Hepatocyte (in vitro differentiated cells): ENCODE measurements around the gene MTMR3. TPM values are rescaled to one million over a fixed set of nuclear protein-coding genes. Genes with fewer than 3 reads are reported as not detected.

Experiments used
- DNase-seq: peaks from one replicate; pipeline ENCODE4 v3.0.0-alpha.2; 2016; ENCODE audit warnings: low spot score
- H2AFZ ChIP-seq: fragments of 200-600 bp; sonication (generic); 2 replicates; pipeline ENCODE4 v1.6.0; 2016; ENCODE audit warnings: antibody characterized with exemption, mild to moderate bottlenecking
- H3K27ac ChIP-seq: fragments of 200-600 bp; sonication (generic); 2 replicates; pipeline ENCODE4 v1.5.1; 2016; ENCODE audit warnings: mild to moderate bottlenecking
- H3K27me3 ChIP-seq: fragments of 200-600 bp; sonication (generic); 2 replicates; pipeline ENCODE4 v1.6.1; 2016
- H3K36me3 ChIP-seq: fragments of 200-600 bp; sonication (generic); replicated peaks from 2 replicates; pipeline ENCODE4 v1.5.1; 2016; ENCODE audit warnings: low read depth; ENCODE audit not compliant: insufficient read depth
- H3K4me1 ChIP-seq: fragments of 200-600 bp; sonication (generic); 2 replicates; pipeline ENCODE4 v1.5.1; 2016; ENCODE audit warnings: mild to moderate bottlenecking, moderate library complexity; ENCODE audit not compliant: insufficient read depth
- H3K4me2 ChIP-seq: fragments of 200-600 bp; sonication (generic); 2 replicates; pipeline ENCODE4 v1.6.0; 2016
- H3K4me3 ChIP-seq: fragments of 200-600 bp; sonication (generic); 2 replicates; pipeline ENCODE4 v1.5.1; 2016; ENCODE audit warnings: mild to moderate bottlenecking
- H3K79me2 ChIP-seq: fragments of 200-600 bp; sonication (generic); 2 replicates; pipeline ENCODE4 v1.6.0; 2017; ENCODE audit warnings: mild to moderate bottlenecking
- H3K9me2 ChIP-seq: fragments of 200-600 bp; sonication (generic); replicated peaks from 2 replicates; pipeline ENCODE4 v1.6.0; 2017; ENCODE audit warnings: mild to moderate bottlenecking; ENCODE audit not compliant: insufficient read depth
- H3K9me3 ChIP-seq: fragments of 200-600 bp; sonication (generic); 2 replicates; pipeline ENCODE4 v1.5.1; 2016; ENCODE audit warnings: low read depth, mild to moderate bottlenecking
- H4K20me1 ChIP-seq: fragments of 200-600 bp; sonication (generic); 2 replicates; pipeline ENCODE4 v1.6.0; 2016; ENCODE audit warnings: mild to moderate bottlenecking; ENCODE audit not compliant: insufficient read depth, poor library complexity, severe bottlenecking
- EZH2 ChIP-seq: fragments of 200-600 bp; sonication (generic); IDR thresholded peaks from 2 replicates; pipeline ENCODE4 v1.6.1; 2016; ENCODE audit warnings: antibody characterized with exemption, mild to moderate bottlenecking, borderline replicate concordance
- EZH2phosphoT487 ChIP-seq: fragments of 200-600 bp; sonication (generic); IDR thresholded peaks from one replicate; pipeline ENCODE4 v1.6.1; 2018; ENCODE audit warnings: antibody characterized with exemption, mild to moderate bottlenecking, low read depth, moderate library complexity; ENCODE audit not compliant: unreplicated experiment, severe bottlenecking
- WGBS: methylation state at CpG from one replicate; pipeline ENCODE4 v1.1.6; 2016; ENCODE audit warnings: low lambda C conversion rate; ENCODE audit errors: missing lambda C conversion rate; 5-methylcytosine and 5-hydroxymethylcytosine counted together
- polyA plus RNA-seq: library from polyadenylated mRNA; unstranded; fragments of >200 nt; fragmentation: Nextera tagmentation; extraction: Ambion mirVana; gene quantifications from 2 replicates; pipeline ENCODE4 v1.2.1, GENCODE V29; 2016
- total RNA-seq: library from RNA; depleted of rRNA; stranded (reverse); fragments of >200 nt; gene quantifications from 2 replicates; pipeline ENCODE4 v1.2.3, GENCODE V29; 2014
- TF ChIP-seq, protein P1 (sequence below): fragments of 200-600 bp; sonication (generic); IDR thresholded peaks from 2 replicates; pipeline ENCODE4 v1.5.1; 2016; ENCODE audit warnings: antibody characterized with exemption, mild to moderate bottlenecking; ENCODE audit not compliant: poor library complexity

MTMR3 gene
- total and polyA plus RNA-seq, 2 experiments from 2014 or later, result 16.2 to 42.7 TPM

DNA sequence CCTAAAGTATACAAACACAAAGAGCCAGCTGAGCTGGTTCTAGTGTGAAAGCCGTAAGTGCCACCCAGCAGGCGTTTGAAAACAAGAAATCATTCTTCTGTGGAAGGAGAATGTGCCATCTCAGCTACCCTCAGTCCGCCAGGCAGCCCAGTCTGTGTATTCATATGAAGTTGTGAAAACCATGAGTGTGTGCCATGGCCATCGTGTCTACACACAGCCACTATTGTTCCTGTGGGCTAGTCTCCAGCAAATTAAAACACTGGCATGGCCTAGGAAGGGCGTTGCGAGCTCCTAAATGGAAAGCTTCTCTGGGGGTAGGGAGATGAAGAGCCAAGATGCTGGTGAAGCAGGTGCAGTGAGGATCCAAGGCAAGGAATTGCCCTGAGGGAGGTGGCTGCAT lies 145.8 kb downstream of the MTMR3 start:
- 96% methylated on average over 6 of the region's 6 CpGs for WGBS
- H3K4me2 ChIP-seq, result no peak overlapping the region
- H3K27me3 ChIP-seq, result no peaks in the 10 kb centered on the region
- no peak overlapping the region for H2AFZ ChIP-seq
- no peaks in the 10 kb centered on the region for H4K20me1 ChIP-seq
- no peaks in the 10 kb centered on the region for H3K4me1 ChIP-seq
- H3K79me2 ChIP-seq, result no peaks in the 10 kb centered on the region
- no peaks in the 10 kb centered on the region for H3K9me2 ChIP-seq
- no peaks in the 10 kb centered on the region for H3K36me3 ChIP-seq
- H3K27ac ChIP-seq, result no peak overlapping the region
- TF ChIP-seq, protein P1, sequence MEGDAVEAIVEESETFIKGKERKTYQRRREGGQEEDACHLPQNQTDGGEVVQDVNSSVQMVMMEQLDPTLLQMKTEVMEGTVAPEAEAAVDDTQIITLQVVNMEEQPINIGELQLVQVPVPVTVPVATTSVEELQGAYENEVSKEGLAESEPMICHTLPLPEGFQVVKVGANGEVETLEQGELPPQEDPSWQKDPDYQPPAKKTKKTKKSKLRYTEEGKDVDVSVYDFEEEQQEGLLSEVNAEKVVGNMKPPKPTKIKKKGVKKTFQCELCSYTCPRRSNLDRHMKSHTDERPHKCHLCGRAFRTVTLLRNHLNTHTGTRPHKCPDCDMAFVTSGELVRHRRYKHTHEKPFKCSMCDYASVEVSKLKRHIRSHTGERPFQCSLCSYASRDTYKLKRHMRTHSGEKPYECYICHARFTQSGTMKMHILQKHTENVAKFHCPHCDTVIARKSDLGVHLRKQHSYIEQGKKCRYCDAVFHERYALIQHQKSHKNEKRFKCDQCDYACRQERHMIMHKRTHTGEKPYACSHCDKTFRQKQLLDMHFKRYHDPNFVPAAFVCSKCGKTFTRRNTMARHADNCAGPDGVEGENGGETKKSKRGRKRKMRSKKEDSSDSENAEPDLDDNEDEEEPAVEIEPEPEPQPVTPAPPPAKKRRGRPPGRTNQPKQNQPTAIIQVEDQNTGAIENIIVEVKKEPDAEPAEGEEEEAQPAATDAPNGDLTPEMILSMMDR, result no peak
- TF ChIP-seq EZH2phosphoT487, result no peak
- no peak for TF ChIP-seq EZH2
- no peak overlapping the region for H3K4me3 ChIP-seq
- no peaks in the 10 kb centered on the region for H3K9me3 ChIP-seq
- DNase-seq, result no peak

DNA sequence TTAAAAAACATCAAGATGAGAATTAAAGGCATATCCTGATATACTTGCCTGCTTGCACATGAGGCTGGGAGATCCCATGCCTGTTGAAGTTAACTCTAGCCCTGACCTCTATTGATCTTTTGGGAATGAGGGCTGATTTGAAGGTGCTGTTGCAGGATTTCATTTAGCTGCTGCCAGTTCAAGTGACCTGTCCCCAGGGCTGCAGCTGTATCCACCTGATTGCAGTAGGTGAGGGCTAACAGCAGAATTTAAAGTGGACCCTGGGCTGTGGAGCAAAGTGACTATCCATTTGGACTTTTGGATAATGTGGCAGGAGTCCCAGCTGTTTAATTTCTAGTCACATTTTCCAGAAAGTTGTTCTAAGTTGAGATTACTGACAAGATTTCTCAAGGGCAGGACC lies 146.5 kb downstream of the MTMR3 start:
- Histone ChIP-seq H3K36me3 (no peaks in the 10 kb centered on the region), H3K79me2 (no peaks in the 10 kb centered on the region), H3K27me3 (no peaks in the 10 kb centered on the region), H3K4me1 (no peaks in the 10 kb centered on the region), H3K9me3 (no peaks in the 10 kb centered on the region), H3K27ac (no peak overlapping the region), H2AFZ (no peak overlapping the region), H3K4me3 (no peak overlapping the region), H3K9me2 (no peaks in the 10 kb centered on the region), H3K4me2 (no peak overlapping the region), H4K20me1 (no peaks in the 10 kb centered on the region)
- DNase-seq, result no peak
- TF ChIP-seq EZH2phosphoT487, result no peak
- TF ChIP-seq, protein P1, result no peak
- TF ChIP-seq EZH2, result no peak

DNA sequence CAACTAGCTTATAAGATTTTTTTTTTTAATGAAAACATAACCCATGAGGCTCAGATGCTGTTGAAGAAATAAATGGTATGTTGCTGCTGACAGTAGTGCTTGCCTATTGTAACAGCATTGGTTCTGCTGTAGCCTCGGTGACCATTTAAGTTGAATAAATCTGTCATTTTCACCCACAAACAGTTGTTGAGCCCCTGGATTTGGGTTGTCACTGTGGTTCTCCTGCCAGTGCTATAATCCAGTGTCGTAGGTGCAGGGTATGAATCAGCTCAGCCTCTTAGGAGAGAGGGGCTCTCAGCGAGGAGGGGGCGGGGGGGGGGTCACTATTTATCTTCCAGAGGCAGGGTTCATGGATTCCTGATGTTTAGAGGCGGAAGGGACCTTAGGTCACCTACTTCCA lies 147.4 kb downstream of the MTMR3 start:
- Histone ChIP-seq H3K4me3 (no peak overlapping the region), H3K27ac (no peak overlapping the region), H3K9me3 (no peaks in the 10 kb centered on the region), H3K4me1 (no peaks in the 10 kb centered on the region), H3K9me2 (no peaks in the 10 kb centered on the region), H3K27me3 (no peaks in the 10 kb centered on the region), H3K36me3 (no peaks in the 10 kb centered on the region), H3K79me2 (no peaks in the 10 kb centered on the region), H4K20me1 (no peaks in the 10 kb centered on the region), H2AFZ (no peak overlapping the region), H3K4me2 (no peak overlapping the region)
- DNase-seq, result no peak
- no peak for TF ChIP-seq EZH2
- TF ChIP-seq EZH2phosphoT487, result no peak
- TF ChIP-seq, protein P1, result no peak
- 78% methylated on average over 5 of the region's 5 CpGs for WGBS

DNA sequence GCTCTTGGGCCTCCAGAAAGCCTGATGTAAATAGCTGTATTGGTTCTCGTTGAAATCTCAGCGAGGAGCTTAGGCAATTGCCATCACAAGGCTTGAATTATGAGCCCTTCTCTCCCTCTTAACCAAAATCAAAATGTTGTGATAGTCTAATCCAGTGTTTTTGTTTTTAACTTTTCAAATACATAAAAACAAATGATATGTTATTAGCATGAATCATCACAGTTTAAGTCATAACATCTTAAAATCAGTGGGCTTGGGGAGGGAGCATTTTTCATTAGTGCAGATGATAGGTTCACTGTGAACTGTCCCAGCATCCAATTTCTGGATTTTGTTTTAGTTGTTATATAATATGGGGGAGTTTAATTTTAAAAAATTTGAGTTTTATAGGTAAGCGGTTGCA lies 148.4 kb downstream of the MTMR3 start:
- Histone ChIP-seq H2AFZ (no peak overlapping the region), H3K36me3 (no peaks in the 10 kb centered on the region), H3K79me2 (no peaks in the 10 kb centered on the region), H3K4me2 (no peak overlapping the region), H3K27me3 (no peaks in the 10 kb centered on the region), H3K4me1 (peaks cover 1% of the 10 kb centered on the region), H3K9me2 (no peaks in the 10 kb centered on the region), H3K4me3 (no peak overlapping the region), H4K20me1 (no peaks in the 10 kb centered on the region), H3K27ac (no peak overlapping the region), H3K9me3 (no peaks in the 10 kb centered on the region)
- TF ChIP-seq, protein P1, result no peak
- no peak for TF ChIP-seq EZH2phosphoT487
- no peak for TF ChIP-seq EZH2
- WGBS, result 96% methylated on average over 3 of the region's 3 CpGs
- no peak for DNase-seq
